HG03442 (cell line): ENCODE results near the gene LAPTM4A.
A peak's percentile ranks its signal among the peaks of the same experiment; 100 is the strongest.

ENCODE experiments used
- ATAC-seq: cut with Tn5 transposase; IDR thresholded peaks from one replicate; pipeline ENCODE4 v1.9.1; 2021; ENCODE audit warnings: mild to moderate bottlenecking, moderate library complexity; ENCODE audit not compliant: unreplicated experiment

Gene LAPTM4A

GRCh38 chr2:19989667-19990415, 61.6 kb downstream of the LAPTM4A start, which contains the start of gene WDR35:
TSS of gene WDR35 (minus strand) at chr2:19990105. CDS start at chr2:19990015, 90 bp downstream.
- ATAC-seq = peak; percentile 92

- no peak for ATAC-seq
Measured at GRCh38 chr2:19989342-19989666, 62.1 kb downstream of the LAPTM4A start.

- no peak for ATAC-seq
Measured at GRCh38 chr2:19988600-19988999, 62.8 kb downstream of the LAPTM4A start.

GRCh38 chr2:19987936-19988335, 63.5 kb downstream of the LAPTM4A start:
- peak; percentile 66 for ATAC-seq
